HG03520 (cell line): ENCODE measurements around the gene ASPG.

Source experiments
- ATAC-seq: cut with Tn5 transposase; IDR thresholded peaks from one replicate; pipeline ENCODE4 v1.9.1; 2021; ENCODE audit warnings: mild to moderate bottlenecking, moderate library complexity; ENCODE audit not compliant: unreplicated experiment

Gene ASPG

DNA sequence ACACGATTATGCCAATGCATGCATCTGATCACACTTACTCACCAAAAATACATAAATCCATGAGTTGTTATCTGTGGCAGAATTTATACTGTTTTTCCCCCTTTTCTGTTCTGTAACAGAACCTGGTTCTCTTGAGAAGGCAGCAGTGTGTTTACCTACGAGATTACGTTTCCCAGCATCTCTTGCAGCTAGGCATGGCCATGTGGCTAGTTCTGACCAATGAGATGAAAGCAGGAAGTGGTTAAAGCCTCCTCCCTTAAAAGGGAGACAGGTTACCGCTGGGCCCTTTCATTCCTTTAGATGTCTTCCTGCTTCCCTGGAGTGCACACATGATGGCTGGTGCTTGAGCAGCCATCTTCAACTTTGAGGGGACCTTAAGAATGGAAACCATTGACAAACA, 11.7 kb upstream of the ASPG start:
- ATAC-seq: no peak

GRCh38 chr14:104075530-104076151, 9.9 kb upstream of the ASPG start:
- ATAC-seq: no peak

DNA sequence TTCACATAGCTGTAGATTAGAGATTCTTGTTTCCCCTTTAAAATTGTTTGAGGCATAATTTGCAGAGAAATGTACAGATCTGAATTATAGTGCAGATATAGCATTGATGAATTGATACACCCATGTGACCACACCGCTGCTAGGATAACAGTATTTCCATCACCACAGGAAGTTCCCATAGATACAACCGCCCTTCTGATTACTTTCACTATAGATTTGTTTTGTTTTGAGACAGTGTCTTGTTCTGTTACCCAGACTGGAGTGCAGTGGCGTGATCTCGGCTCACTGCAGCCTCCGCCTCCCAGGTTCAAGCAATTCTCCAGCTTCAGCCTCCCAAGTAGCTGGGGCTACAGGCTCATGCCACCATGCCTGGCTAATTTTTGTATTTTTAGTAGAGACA, 8.8 kb upstream of the ASPG start:
- ATAC-seq: no peak

DNA sequence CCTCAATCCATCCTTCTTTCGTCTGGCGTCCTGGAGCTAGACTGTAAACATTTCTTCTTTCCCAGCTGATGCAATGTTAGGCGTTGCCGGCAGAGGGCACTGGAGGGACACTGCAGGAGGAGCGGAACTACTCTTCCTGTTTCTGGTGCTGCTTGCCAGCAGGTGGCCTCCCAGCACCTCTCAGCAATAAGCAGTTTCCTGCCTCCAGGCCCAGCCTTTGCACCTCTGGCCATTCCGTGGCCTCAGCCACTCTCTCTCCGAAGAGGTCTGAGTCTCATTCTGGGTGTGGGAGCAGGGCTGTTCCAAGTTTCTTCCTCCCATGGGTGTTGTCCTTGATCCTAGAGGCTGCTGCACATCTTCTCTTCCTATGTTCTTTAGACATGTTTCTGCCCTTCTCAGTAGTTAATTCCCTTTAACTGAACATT, 7.5 kb upstream of the ASPG start:
- ATAC-seq: peak; percentile 86

- ATAC-seq: no peak
These were observed 4.9 kb upstream of the ASPG start for GRCh38 chr14:104080376-104081260.

GRCh38 chr14:104081261-104081835, 4.2 kb upstream of the ASPG start:
- ATAC-seq: no peak

DNA sequence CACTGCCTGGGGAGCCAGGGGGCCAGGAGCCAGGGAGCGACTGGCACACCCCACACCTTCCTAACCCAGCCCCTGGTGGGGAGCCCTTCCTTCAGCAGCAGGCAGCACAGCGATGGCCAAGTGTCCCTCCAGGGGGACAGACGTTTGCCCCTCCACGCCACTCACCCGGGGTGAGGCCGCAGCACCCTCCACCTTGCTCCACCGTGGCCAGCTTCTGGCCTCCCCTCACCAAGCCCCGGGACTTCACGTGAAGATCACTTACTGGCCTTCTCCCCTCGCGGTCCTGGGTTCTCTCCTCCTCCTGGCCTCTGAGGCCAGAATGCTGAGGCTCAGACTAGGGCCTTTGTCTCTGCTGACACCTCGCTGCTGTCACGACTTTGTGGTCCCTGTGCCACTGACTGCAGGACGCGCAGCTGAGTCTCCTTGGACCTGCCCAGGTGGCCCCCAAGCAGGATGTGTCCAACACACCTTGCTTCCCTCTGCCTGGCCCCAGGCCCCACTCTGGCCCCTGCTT, 3.5 kb upstream of the ASPG start:
- ATAC-seq: no peak

DNA sequence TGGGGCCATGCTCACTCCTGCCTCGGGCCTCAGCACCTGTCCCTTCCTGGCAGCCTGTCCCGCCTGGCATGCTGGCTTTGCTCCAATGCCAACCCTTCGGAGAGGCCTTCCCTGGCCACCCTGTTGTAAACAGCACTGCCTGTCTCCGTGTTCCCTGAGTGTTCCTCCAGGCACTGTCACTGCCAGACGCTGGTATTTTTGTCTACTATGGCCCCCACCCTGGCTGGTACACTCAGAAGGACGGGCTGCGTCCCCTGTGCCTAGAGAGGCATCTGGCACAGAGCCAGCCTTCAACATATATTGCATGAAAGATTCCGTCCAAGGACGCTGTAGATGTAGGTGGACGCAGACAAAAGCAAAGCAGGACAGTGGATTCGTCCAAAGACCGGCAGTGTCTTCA, 2.7 kb upstream of the ASPG start:
- no peak for ATAC-seq

DNA sequence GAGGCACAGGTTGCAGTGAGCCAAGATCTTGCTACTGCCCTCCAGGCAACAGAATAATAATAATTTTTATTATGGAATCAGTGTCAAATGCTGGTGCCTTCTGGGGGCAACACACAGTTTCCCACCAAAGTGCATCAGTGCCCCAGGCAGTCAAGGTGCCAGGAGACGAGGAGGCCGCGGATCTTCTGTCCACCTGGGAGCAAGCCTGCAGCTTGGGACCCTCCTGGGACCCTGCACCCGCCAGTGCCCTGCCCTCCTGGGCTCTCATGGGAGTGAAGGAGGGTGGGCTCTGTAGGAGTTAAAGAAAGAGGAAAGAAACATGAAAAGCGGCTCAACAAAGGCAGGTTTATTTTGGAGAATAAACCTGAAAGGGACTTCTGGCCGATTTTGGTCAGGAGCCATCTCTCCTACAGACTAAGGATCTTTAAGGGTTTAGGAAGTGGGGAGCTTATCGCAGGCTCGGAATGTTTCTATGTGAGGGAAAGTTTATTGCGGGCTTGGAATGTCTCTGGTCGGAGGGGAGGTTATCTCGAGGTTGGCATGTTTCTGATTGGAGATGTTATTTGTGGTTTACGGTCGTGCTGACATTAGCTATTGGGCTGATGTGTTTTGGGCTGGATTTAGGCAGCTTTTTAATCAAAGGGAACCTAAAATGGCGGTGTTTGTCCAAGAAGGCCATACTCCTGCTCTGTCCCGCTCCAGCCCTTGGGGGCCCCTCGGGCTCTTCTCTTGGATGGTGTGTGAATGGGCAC, 1.1 kb upstream of the ASPG start:
- no peak for ATAC-seq

DNA sequence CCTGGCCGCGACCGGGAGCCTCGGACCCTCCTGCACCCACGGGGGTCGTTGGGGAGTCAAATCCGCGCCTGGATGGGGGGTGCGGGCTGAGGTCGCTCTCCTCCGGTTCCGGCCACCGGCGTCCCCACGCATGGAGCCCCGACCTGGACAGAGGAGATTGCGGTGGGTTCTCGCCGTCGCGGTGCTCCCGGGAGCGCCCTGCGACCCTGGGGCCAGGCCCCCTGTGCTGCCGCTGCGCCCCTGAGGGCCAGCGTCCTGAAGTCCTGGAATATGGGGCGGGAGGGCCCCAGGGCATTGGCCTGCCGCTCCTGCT, 345 bp downstream of the ASPG start:
- no peak for ATAC-seq

GRCh38 chr14:104086210-104086660, 735 bp downstream of the ASPG start:
- ATAC-seq: no peak

DNA sequence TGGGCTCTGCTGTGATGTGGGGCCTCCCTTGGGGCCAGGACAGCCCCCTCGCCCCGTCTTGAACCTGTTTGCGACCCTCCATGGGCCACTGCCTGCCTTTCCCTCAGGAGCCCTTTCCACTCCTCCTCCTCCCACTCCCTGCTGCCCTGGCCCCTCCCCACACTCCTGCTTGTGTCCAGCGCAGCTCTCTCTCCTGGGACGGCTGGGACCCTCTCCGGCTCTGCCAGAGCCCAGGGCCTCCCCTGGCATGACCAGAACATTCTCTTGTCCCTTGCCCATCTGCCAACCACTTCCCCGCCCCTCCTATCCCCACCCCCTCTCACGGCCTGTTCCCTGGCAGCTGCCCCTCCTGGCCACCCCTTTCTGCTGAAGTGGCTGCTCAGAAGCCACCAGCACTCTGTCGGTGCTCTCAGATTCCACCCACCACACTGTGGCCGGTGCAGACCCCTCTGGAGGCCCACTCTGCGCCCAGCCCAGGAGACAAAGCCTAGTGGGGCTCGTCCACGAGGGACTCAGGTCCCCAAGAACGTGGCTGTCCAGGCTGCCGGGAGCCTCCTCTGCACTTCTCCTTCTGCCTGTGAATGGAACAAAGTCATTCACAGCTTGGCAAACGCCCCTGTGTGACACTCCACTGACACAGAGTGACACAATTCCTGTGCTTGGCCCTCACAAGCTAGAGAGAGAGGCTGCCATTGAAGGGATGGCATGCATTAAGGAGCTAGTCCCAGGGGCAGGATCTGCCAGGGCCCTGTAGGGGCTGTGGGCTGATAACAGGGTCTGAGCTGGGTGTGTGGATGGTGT, 1.4 kb downstream of the ASPG start:
- no peak for ATAC-seq

DNA sequence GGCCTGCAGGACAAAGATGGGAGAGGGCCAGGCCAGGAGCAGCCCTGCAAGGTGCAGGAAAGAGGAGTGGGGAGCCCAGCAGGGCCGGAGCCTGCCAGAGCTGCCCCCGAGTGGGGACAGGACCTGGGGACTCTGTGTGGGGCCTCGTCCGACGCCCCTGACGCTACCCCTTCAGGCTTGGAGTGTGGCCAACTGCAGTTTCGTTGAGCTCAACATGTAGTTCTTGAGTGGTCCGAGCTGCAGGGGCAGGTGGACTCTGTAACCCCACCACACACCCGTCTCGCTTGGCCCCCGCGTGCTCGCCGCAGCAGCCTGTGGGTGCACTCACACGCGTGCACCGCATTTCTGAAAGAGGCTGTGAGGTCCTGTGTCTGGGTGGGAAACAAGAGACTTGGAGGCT, 2.0 kb downstream of the ASPG start:
- ATAC-seq: no peak

- ATAC-seq: no peak
These were observed 2.7 kb downstream of the ASPG start for GRCh38 chr14:104087981-104088850.

- no peak for ATAC-seq
These were observed 4.7 kb downstream of the ASPG start for GRCh38 chr14:104090071-104090748.

DNA sequence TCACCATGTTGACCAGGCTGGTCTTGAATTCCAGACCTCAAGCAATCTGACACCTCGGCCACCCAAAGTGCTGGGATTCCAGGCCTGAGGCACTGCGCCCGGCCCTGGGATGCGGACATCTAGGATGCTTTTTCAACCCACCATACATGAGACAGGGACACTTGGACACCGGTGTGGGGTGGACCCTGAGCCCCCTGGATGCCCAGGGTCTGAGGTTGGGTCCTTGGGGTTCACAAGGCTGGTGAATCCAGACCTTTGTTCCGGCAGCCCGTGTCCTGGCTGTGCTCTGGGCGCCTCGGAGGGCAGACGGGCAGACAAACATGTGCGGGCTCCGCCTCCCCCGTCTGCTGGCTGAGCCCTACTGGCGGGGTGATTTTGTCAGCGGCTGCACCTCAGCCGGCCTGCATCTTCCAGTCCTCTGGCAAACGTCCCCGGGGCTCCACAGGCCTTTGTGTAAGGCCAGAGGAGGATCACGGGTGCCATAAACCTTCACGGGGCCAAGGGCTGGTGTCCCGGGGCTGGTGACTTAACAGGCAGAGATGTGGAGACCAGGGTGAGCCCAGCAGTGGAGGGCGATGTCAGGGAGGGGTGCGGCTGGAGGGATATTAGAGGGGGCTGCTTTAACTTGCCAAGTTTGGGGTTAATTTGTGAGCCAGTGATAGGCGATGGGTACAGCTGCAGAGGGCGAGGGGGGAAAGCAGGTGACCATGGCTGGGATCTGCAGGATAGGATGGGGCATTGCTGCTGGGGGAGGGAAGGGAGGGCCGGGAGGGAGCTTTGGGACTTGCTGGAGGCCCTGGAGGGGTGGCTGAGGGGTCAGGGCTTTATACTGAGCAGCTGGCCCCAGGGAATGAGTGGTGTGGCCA, 5.8 kb downstream of the ASPG start:
- no peak for ATAC-seq

DNA sequence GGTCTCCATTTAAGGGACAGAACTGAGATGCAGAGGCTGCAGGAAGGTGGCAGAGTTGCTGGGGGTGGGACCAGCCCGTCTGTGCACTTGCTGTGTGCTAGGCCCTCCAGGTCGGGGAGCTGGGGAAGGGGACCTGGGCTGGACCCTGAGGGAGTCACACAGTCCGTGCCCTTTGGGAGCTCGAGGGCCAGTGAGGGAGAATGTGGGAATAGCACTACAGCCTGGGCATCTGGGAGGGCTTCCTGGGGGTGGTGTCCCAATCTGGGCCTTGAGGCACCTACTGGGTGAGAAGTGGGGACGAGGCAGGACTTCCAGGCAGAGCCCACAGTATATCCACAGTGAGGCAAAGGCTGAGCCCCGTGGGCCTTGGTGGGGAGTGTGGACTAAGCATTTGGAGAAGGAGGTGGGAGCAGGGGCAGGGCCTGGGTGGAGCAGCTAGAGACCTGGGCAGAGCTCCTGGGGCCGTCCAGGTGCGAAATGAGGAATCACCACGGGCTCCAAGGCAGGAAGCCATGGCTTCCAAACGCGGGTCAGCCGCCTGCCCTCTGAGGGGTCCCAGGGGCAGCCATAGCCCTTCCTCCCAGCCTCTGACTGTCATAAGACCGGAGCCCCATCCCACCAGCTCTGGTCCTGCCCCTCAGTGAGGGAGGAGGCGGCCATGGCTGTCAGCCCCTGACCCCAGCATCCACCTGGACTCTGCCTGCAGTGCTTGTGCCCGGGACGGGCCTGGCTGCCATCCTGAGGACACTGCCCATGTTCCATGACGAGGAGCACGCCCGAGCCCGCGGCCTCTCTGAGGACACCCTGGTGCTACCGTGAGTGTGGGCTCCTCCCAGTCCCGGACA, 6.6 kb downstream of the ASPG start:
- ATAC-seq: no peak
